Ectodermal cell (in vitro differentiated cells): ENCODE results near the gene C5AR1.

Experiments
- H3K27ac ChIP-seq: 2 replicates; pipeline ENCODE4 v1.7.0; 2013; ENCODE audit warnings: mild to moderate bottlenecking, low read depth, low read length; ENCODE audit not compliant: insufficient read depth, poor library complexity, severe bottlenecking
- H3K27me3 ChIP-seq: 2 replicates; pipeline ENCODE4 v1.7.0; 2013; ENCODE audit warnings: mild to moderate bottlenecking, low read length; ENCODE audit not compliant: insufficient read depth, control insufficient read depth, poor library complexity, severe bottlenecking
- H3K36me3 ChIP-seq: one replicate; pipeline ENCODE4 v1.7.0; 2013; ENCODE audit warnings: low read length; ENCODE audit not compliant: control insufficient read depth, insufficient read depth
- H3K4me1 ChIP-seq: one replicate; pipeline ENCODE4 v1.7.0; 2013; ENCODE audit warnings: low read length; ENCODE audit not compliant: control insufficient read depth, insufficient read depth
- H3K4me3 ChIP-seq: 2 replicates; pipeline ENCODE4 v1.7.0; 2013; ENCODE audit warnings: low read depth, low read length, control low read depth; ENCODE audit not compliant: insufficient read depth
- H3K9me3 ChIP-seq: 2 replicates; pipeline ENCODE4 v1.7.0; 2013; ENCODE audit warnings: mild to moderate bottlenecking, low read length, moderate library complexity; ENCODE audit not compliant: control insufficient read depth
- WGBS, 2 experiments: methylation state at CpG; one replicate each; pipeline ENCODE4 v1.1.7; 2013; ENCODE audit warnings: missing lambda C conversion rate in 2 of 2; 5-methylcytosine and 5-hydroxymethylcytosine counted together

The C5AR1 gene

GRCh38 chr19:47312366-47313006 is 2.8 kb downstream of the C5AR1 start:
- WGBS, 2 experiments = 91 to 94% methylated on average over 5 of the region's 5 CpGs
- Histone ChIP-seq H3K27me3 (no peaks in the 10 kb centered on the region), H3K27ac (no peak overlapping the region), H3K36me3 (no peaks in the 10 kb centered on the region), H3K4me1 (no peaks in the 10 kb centered on the region), H3K9me3 (no peaks in the 10 kb centered on the region), H3K4me3 (no peak overlapping the region)

GRCh38 chr19:47313754-47314295 is 4.2 kb downstream of the C5AR1 start:
- H3K4me1 ChIP-seq = no peaks in the 10 kb centered on the region
- H3K27me3 ChIP-seq = no peaks in the 10 kb centered on the region
- H3K9me3 ChIP-seq = no peaks in the 10 kb centered on the region
- no peak overlapping the region for H3K27ac ChIP-seq
- H3K36me3 ChIP-seq = no peaks in the 10 kb centered on the region
- H3K4me3 ChIP-seq = no peak overlapping the region
- 92 to 95% methylated on average over 10 of the region's 10 CpGs for WGBS, 2 experiments

GRCh38 chr19:47315125-47315821 is 5.6 kb downstream of the C5AR1 start:
- H3K4me1 ChIP-seq = no peaks in the 10 kb centered on the region
- 53 to 54% methylated on average over 12 of the region's 12 CpGs for WGBS, 2 experiments
- no peak overlapping the region for H3K27ac ChIP-seq
- H3K36me3 ChIP-seq = no peaks in the 10 kb centered on the region
- H3K4me3 ChIP-seq = no peak overlapping the region
- H3K27me3 ChIP-seq = no peaks in the 10 kb centered on the region
- no peaks in the 10 kb centered on the region for H3K9me3 ChIP-seq

GRCh38 chr19:47316513-47316912 is 6.9 kb downstream of the C5AR1 start:
- Histone ChIP-seq H3K9me3 (no peaks in the 10 kb centered on the region), H3K27me3 (no peaks in the 10 kb centered on the region), H3K36me3 (no peaks in the 10 kb centered on the region), H3K4me3 (no peak overlapping the region), H3K4me1 (no peaks in the 10 kb centered on the region), H3K27ac (no peak overlapping the region)
- 86 to 91% methylated on average over 4 of the region's 4 CpGs for WGBS, 2 experiments

GRCh38 chr19:47319923-47320871 is 10.5 kb downstream of the C5AR1 start:
- Histone ChIP-seq H3K27ac (no peak overlapping the region), H3K4me1 (no peaks in the 10 kb centered on the region), H3K27me3 (no peaks in the 10 kb centered on the region), H3K36me3 (no peaks in the 10 kb centered on the region), H3K4me3 (no peak overlapping the region), H3K9me3 (no peaks in the 10 kb centered on the region)
- 94 to 95% methylated on average over 46 of the region's 46 CpGs for WGBS, 2 experiments

- H3K27ac ChIP-seq = no peak overlapping the region
- WGBS, 2 experiments = 100% methylated on average over 1 of the region's 1 CpG
- no peak overlapping the region for H3K4me3 ChIP-seq
- no peaks in the 10 kb centered on the region for H3K36me3 ChIP-seq
- H3K9me3 ChIP-seq = no peaks in the 10 kb centered on the region
- no peaks in the 10 kb centered on the region for H3K4me1 ChIP-seq
- no peaks in the 10 kb centered on the region for H3K27me3 ChIP-seq
These were observed 12.0 kb downstream of the C5AR1 start for GRCh38 chr19:47321630-47322029.

- Histone ChIP-seq H3K27me3 (no peaks in the 10 kb centered on the region), H3K27ac (no peak overlapping the region), H3K4me3 (no peak overlapping the region), H3K9me3 (no peaks in the 10 kb centered on the region), H3K4me1 (no peaks in the 10 kb centered on the region), H3K36me3 (no peaks in the 10 kb centered on the region)
- whole genome bisulfite sequencing, 2 experiments = 93 to 95% methylated on average over 1 to 2 of the region's 2 CpGs
These were observed 12.4 kb downstream of the C5AR1 start for GRCh38 chr19:47322058-47322457.

GRCh38 chr19:47323409-47323808 is 13.7 kb downstream of the C5AR1 start:
- WGBS, 2 experiments = 89 to 93% methylated on average over 8 of the region's 8 CpGs

GRCh38 chr19:47323872-47324271 is 14.2 kb downstream of the C5AR1 start:
- H3K27ac ChIP-seq = no peak overlapping the region
- 92 to 93% methylated on average over 12 of the region's 12 CpGs for WGBS, 2 experiments
- H3K36me3 ChIP-seq = no peaks in the 10 kb centered on the region

More at GRCh38 chr19:47323409-47323808, 13.7 kb downstream of the C5AR1 start:
- no peaks in the 10 kb centered on the region for H3K36me3 ChIP-seq
- no peaks in the 10 kb centered on the region for H3K9me3 ChIP-seq
- H3K27me3 ChIP-seq = no peaks in the 10 kb centered on the region
- no peak overlapping the region for H3K27ac ChIP-seq
- no peaks in the 10 kb centered on the region for H3K4me1 ChIP-seq
- no peak overlapping the region for H3K4me3 ChIP-seq

GRCh38 chr19:47324502-47324901 is 14.8 kb downstream of the C5AR1 start:
- 79 to 81% methylated on average over 9 of the region's 9 CpGs for WGBS, 2 experiments
- H3K4me1 ChIP-seq = no peaks in the 10 kb centered on the region
- no peaks in the 10 kb centered on the region for H3K9me3 ChIP-seq
- no peaks in the 10 kb centered on the region for H3K27me3 ChIP-seq
- no peaks in the 10 kb centered on the region for H3K36me3 ChIP-seq
- H3K4me3 ChIP-seq = no peak overlapping the region
- no peak overlapping the region for H3K27ac ChIP-seq

More at GRCh38 chr19:47323872-47324271, 14.2 kb downstream of the C5AR1 start:
- Histone ChIP-seq H3K27me3 (no peaks in the 10 kb centered on the region), H3K4me3 (no peak overlapping the region), H3K9me3 (no peaks in the 10 kb centered on the region), H3K4me1 (no peaks in the 10 kb centered on the region)
